GM19351 (cell line): Measurements from ENCODE around the gene CYP3A4.
"Not testable (repeated sequence)": the region's sequence is repeated elsewhere in the genome, so short reads cannot be mapped to it uniquely, and the experiment has no call there.

Experiments used
- ATAC-seq: cut with Tn5 transposase; IDR thresholded peaks from one replicate; pipeline ENCODE4 v1.9.1; 2021; ENCODE audit warnings: mild to moderate bottlenecking, moderate library complexity; ENCODE audit not compliant: unreplicated experiment

The CYP3A4 gene

GRCh38 chr7:99730238-99730810 lies 53.7 kb downstream of the CYP3A4 start:
- ATAC-seq = no peak

- no peak for ATAC-seq
Observed at GRCh38 chr7:99729486-99730237, 54.3 kb downstream of the CYP3A4 start.

DNA sequence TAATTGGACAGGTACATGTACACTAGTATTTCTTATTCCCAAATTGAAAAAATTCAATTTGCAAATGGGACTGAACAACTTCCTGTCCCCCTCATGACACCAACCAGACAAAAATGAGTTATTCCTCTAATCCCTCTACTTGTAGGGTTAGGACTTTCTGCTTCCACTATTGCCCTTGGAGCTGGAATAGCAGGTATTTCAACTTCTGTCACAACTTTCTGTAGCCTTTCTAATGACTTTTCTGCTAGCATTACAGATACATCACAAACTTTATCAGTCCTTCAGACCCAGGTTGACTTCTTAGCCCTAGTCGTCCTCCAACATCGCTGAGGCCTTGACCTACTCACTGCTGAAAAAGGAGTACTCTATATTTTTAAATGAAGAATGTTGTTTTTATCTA lies 55.4 kb downstream of the CYP3A4 start:
- no peak for ATAC-seq

DNA sequence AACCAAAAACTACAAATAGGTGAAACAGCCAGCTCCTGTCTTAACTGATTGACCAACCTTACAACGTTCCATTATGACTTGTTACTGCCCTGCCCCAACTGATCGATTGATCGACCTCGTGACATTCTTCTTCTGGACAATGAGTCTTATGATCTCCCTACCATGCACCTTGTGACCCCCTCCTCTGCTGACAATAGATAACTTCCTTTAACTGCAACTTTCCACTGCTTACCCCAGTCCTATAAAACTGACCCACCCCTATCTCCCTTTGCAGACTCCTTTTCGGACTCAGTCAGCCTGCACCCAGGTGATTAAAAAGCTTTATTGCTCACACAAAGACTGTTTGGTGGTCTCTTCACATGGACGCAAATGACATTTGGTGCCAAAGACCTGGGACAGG lies 60.8 kb downstream of the CYP3A4 start:
- not testable (repeated sequence) for ATAC-seq

DNA sequence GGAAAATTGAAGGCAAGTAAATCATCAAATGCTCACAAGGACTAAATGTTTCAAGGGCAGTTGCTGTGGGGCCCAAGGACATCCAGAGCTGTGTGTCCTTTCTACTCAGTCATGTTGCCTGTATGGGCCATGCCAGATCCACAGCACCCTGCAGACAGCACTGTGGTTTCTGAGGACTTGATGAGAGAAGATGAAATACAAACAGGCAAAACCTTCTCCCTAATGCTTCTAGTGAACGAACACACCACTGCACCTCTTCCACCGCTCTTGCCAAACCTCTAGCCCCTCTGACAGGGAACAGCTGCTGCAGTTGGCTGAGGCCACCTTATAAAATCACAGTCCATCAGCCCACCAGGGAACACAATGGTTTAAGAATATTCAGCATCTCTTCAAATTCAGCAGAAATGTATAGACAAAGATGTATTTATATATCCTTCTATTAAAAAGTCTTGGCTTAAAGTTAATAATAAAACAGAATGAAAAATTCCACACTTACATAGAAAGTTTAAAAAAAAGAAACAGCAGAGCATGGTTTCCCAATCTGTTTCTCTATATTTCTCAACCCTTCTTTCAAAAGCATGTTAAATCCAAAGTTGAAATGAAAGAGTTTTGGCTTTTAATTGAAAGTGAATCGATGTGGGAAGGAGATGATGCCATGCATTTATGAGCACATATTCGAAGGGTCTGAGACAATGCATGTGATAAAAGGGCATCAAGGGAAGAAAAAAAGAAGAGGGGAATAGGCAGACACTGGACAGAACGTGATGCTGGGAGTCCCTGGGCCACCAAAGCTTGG lies 63.0 kb downstream of the CYP3A4 start:
- no peak for ATAC-seq

GRCh38 chr7:99719996-99720769 lies 63.8 kb downstream of the CYP3A4 start:
- no peak for ATAC-seq

DNA sequence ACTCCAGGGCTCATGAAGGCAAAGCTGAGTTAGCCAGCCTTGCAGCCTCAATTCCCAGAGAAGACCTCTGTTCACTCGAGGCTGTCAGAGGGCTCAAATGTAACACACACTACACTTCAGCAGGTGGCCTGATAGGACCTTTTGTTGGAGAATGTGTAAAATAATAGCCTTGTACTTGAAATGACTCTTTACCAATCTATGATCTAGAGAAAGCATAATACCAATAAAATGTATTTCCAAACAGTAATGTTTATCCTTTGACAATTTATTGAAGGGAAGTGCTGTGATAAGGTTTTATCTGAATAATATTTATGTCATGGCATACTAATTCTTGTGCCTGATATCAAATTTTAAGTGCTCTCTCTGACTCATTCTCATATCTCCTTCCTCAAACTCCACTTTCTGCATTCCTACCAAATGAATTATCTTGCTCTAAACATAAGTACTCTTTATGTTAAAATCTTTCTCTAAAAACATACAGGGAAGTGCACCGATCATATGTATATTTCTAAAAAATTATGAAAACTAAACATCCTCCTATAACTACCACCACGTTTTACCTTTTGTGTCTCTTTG lies 69.9 kb downstream of the CYP3A4 start:
- no peak for ATAC-seq

GRCh38 chr7:99709838-99710578 lies 74.0 kb downstream of the CYP3A4 start:
- no peak for ATAC-seq

DNA sequence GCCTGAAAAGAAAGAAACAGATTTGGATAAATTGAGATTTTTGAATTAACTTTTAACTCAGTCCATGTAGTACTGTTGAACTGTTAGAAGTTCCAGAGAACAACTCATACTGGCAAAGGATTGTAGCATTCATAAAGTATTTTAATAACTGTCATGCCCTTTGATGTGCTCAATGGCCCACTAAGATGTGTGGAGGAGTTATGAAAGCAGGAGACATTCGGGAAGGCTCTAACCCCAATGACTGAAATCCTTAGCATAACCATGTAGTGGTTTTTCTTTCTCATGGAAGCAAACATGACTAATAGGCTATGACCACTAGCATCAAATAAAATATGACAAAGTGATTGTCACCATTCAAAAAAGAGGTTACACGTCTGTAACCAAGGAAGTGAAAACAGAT lies 74.7 kb downstream of the CYP3A4 start:
- no peak for ATAC-seq

DNA sequence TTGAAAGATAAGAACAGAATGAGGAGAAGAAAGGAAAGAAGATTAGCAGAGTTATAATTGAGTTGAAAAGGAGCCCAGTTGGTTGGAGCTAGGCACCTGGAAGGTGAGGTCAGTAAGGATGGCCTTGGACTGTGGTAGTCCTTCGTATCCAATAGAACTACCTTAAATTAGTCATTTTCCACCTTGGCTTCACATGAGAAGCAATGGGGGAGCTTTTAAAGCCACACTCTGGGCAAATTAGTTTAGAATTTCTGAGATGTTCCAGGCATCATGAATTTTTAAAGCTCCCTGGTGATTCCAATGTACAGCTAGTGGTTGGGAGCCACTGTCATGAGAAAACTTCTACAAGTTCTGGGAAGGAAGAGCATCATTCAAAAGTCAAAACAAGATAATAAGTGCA lies 76.9 kb downstream of the CYP3A4 start:
- ATAC-seq = no peak
